Calu3 (cell line): ENCODE data around the gene TTC28. TPM values are rescaled to one million over a fixed set of nuclear protein-coding genes. Genes with fewer than 3 reads are reported as not detected.
"Not testable (repeated sequence)": the region's sequence is repeated elsewhere in the genome, so short reads cannot be mapped to it uniquely, and the experiment has no call there.

ENCODE experiments used
- BruUV-seq: library from RNA; stranded (reverse); fragments of 400-500 nt; replicated peaks from 2 replicates; lab custom pipeline; 2021; lab: Mats Ljungman, UMichigan
- CTCF ChIA-PET: fragments of 300-600 bp; sonication (Branson Sonifier 250); formaldehyde crosslinking; loops from one replicate; lab custom pipeline; 2022; ENCODE audit warnings: antibody characterized with exemption; lab: Charles Lee
- DNase-seq: peaks from one replicate; pipeline ENCODE4 v3.0.0; 2022
- H3K27ac Mint-ChIP-seq: one replicate; pipeline ENCODE4 v1.8.0; 2022; ENCODE audit warnings: mixed read lengths; ENCODE audit not compliant: unreplicated experiment
- H3K27me3 Mint-ChIP-seq: one replicate; pipeline ENCODE4 v1.8.0; 2022; ENCODE audit warnings: mixed read lengths; ENCODE audit not compliant: unreplicated experiment
- H3K36me3 Mint-ChIP-seq: one replicate; pipeline ENCODE4 v1.8.0; 2022; ENCODE audit warnings: mild to moderate bottlenecking, moderate library complexity, mixed read lengths; ENCODE audit not compliant: insufficient read depth, unreplicated experiment
- H3K4me1 Mint-ChIP-seq: one replicate; pipeline ENCODE4 v1.8.0; 2022; ENCODE audit warnings: mild to moderate bottlenecking, low read depth, mixed read lengths; ENCODE audit not compliant: unreplicated experiment
- H3K4me3 Mint-ChIP-seq: one replicate; pipeline ENCODE4 v1.8.0; 2022; ENCODE audit warnings: mild to moderate bottlenecking, low read depth, moderate library complexity, mixed read lengths; ENCODE audit not compliant: unreplicated experiment
- H3K9me3 Mint-ChIP-seq: one replicate; pipeline ENCODE4 v1.8.0; 2022; ENCODE audit warnings: low read depth, mixed read lengths; ENCODE audit not compliant: unreplicated experiment
- intact Hi-C: fragments of 100-400 bp; cut with micrococcal nuclease; formaldehyde crosslinking; loops from one replicate; pipeline ENCODE4 v1.10.0; 2022; ENCODE audit not compliant: unreplicated experiment
- total RNA-seq: library from RNA; stranded (reverse); gene quantifications from 2 replicates; pipeline ENCODE4 v1.2.3, GENCODE V29; 2022
- TF ChIP-seq, protein P1 (sequence below): fragments of 200-600 bp; IDR thresholded peaks from one replicate; pipeline ENCODE4 v1.8.0; 2022; ENCODE audit warnings: antibody characterized with exemption; ENCODE audit not compliant: unreplicated experiment

Gene TTC28
- total RNA-seq, 1 experiment from 2014 or later: 5.2 TPM

DNA sequence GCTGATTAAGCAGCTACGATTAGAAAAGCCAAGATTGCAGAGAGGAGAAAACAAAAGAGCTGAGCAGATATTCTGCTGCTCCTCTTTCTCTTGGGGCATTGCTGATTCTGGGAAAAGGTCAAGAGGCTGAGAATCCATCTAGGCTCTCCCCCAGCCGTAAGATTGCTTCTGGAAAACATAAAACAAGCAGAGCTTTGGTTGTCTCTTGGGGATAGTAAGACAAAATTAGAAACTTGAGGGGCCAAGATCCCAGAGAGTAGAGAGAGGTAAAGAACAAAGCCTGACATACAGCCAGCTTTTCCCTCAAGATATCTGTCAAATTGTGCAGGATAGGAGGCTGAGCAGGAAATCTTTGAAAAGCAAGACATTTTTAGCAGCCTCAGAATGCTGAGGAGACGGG is 158.2 kb downstream of the TTC28 start:
- Mint-ChIP-seq H3K4me3 (no peak overlapping the region), H3K9me3 (no peaks in the 10 kb centered on the region), H3K36me3 (no peaks in the 10 kb centered on the region), H3K4me1 (no peaks in the 10 kb centered on the region), H3K27me3 (peaks cover 27% of the 10 kb centered on the region), H3K27ac (no peak overlapping the region)
- no TSS peak for BruUV-seq
- DNase-seq: no peak
- CTCF ChIA-PET: interaction anchor here (0.6 to 0.7 kb wide), 2 partner anchors 83 to 109 kb away, joined by 3 to 6 read pairs; no protein-coding TSS in a partner anchor
- TF ChIP-seq, protein P1, sequence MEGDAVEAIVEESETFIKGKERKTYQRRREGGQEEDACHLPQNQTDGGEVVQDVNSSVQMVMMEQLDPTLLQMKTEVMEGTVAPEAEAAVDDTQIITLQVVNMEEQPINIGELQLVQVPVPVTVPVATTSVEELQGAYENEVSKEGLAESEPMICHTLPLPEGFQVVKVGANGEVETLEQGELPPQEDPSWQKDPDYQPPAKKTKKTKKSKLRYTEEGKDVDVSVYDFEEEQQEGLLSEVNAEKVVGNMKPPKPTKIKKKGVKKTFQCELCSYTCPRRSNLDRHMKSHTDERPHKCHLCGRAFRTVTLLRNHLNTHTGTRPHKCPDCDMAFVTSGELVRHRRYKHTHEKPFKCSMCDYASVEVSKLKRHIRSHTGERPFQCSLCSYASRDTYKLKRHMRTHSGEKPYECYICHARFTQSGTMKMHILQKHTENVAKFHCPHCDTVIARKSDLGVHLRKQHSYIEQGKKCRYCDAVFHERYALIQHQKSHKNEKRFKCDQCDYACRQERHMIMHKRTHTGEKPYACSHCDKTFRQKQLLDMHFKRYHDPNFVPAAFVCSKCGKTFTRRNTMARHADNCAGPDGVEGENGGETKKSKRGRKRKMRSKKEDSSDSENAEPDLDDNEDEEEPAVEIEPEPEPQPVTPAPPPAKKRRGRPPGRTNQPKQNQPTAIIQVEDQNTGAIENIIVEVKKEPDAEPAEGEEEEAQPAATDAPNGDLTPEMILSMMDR: no peak
- intact Hi-C loops: no loop called here

- peaks cover 6% of the 10 kb centered on the region for H3K27me3 Mint-ChIP-seq
- CTCF ChIA-PET: no interaction called here
- intact Hi-C loops: no loop called here
- peaks cover 1% of the 10 kb centered on the region for H3K9me3 Mint-ChIP-seq
- H3K27ac Mint-ChIP-seq: no peak overlapping the region
- H3K4me1 Mint-ChIP-seq: no peaks in the 10 kb centered on the region
- H3K4me3 Mint-ChIP-seq: no peak overlapping the region
- TF ChIP-seq, protein P1: no peak
- no peaks in the 10 kb centered on the region for H3K36me3 Mint-ChIP-seq
- no peak for DNase-seq
- BruUV-seq: no TSS peak
Observed at GRCh38 chr22:28514321-28514821, 165.3 kb downstream of the TTC28 start.

GRCh38 chr22:28512387-28512786 is 167.3 kb downstream of the TTC28 start:
- DNase-seq, intact Hi-C loops, H3K27ac Mint-ChIP-seq, H3K9me3 Mint-ChIP-seq, H3K36me3 Mint-ChIP-seq, H3K4me3 Mint-ChIP-seq, H3K27me3 Mint-ChIP-seq, BruUV-seq, H3K4me1 Mint-ChIP-seq: not testable (repeated sequence)
- CTCF ChIA-PET: interaction anchor here (0.7 to 1.1 kb wide), 2 partner anchors 19 to 917 kb away, joined by 3 to 6 read pairs; no protein-coding TSS in a partner anchor

- Mint-ChIP-seq H3K36me3 (no peaks in the 10 kb centered on the region), H3K4me3 (no peak overlapping the region), H3K4me1 (no peaks in the 10 kb centered on the region), H3K9me3 (peaks cover 5% of the 10 kb centered on the region), H3K27ac (no peak overlapping the region), H3K27me3 (no peaks in the 10 kb centered on the region)
- TF ChIP-seq, protein P1: no peak
- no TSS peak for BruUV-seq
- intact Hi-C loops: no loop called here
- CTCF ChIA-PET: no interaction called here
- DNase-seq: no peak
Observed at GRCh38 chr22:28507896-28508295, 171.7 kb downstream of the TTC28 start.

- Mint-ChIP-seq H3K27ac (no peak overlapping the region), H3K27me3 (no peaks in the 10 kb centered on the region), H3K4me3 (no peak overlapping the region), H3K9me3 (peaks cover 5% of the 10 kb centered on the region), H3K4me1 (no peaks in the 10 kb centered on the region), H3K36me3 (no peaks in the 10 kb centered on the region)
- intact Hi-C loops: no loop called here
- CTCF ChIA-PET: no interaction called here
- no TSS peak for BruUV-seq
- TF ChIP-seq, protein P1: no peak
- DNase-seq: no peak
Observed at GRCh38 chr22:28506150-28506535, 173.5 kb downstream of the TTC28 start.
